Left hindlimb (tissue), 1 donor: ENCODE results near the gene FMO4.
"Not testable (repeated sequence)": the region's sequence is repeated elsewhere in the genome, so short reads cannot be mapped to it uniquely, and the experiment has no call there.

Source experiments
- DNase-seq: peaks from one replicate; pipeline ENCODE4 v3.0.0-alpha.2; 2018

The FMO4 gene

DNA sequence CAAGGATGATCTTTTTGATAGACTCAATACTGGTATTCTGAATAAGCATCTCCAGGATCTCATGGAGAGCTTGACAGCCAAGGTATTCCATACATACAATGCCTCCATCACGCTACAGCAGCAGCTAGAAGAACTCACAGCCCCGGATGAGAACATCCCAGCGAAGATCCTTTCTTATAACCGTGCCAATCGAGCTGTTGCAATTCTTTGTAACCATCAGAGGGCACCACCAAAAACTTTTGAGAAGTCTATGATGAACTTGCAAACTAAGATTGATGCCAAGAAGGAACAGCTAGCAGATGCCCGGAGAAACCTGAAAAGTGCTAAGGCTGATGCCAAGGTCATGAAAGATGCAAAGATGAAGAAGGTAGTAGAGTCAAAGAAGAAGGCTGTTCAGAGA, 25.4 kb downstream of the FMO4 start:
- DNase-seq, result not testable (repeated sequence)

GRCh38 chr1:171343727-171344472, 29.9 kb downstream of the FMO4 start:
- DNase-seq, result no peak

GRCh38 chr1:171344473-171344820, 30.5 kb downstream of the FMO4 start:
- DNase-seq, result no peak

DNA sequence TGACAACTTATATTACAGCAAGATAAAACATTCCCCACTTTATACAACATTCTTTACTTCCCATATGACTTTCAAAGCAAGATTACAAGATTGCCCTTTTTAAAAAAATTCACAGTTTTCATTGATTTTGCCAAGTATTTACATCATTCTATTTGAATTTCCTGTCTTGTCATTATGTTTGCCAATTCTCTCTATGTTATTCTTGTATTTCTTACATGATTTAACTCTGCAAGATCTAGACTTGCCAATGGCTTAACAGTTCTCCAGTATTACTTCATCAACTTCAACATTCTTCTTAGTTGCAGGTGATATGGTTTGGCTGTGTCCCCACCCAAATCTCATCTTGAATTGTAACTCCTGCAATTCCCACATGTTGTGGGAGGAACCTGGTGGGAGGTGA, 31.6 kb downstream of the FMO4 start:
- no peak for DNase-seq

DNA sequence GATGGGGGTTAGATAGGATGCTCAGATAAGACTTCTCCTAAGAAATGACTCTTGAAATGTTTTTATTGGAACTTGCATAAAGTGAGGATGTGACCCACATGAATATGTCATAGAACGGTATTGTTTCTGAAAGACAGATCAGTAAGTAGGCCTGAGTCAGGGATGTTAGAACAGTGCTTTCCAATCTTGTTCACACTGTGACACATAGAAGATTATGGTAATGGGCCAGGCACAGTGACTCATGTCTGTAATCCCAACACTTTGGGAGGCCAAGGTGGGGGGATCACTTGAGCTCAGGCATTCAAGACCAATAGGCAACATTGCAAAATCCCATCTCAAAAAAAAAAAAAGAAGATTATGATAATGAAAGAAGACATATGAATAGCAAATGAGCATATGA, 32.9 kb downstream of the FMO4 start:
- no peak for DNase-seq

DNA sequence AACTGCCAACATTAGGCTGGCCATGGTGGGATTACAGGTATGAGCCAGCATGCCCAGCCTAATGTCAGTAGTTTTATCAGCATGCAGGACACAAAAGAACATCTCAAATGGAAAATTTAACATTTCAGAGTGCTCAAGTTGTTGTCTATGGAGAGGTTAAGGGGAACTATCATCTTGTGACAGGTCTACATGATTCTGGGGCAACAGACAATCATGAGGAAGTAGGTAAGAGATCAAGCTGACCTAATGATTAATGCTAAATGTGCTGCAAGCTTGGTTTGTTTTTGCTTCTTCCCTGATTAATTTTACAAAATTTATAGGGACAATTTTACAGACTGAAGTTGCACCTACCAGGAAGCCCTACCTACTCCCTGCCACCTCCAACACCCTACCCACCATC, 36.6 kb downstream of the FMO4 start:
- no peak for DNase-seq

DNA sequence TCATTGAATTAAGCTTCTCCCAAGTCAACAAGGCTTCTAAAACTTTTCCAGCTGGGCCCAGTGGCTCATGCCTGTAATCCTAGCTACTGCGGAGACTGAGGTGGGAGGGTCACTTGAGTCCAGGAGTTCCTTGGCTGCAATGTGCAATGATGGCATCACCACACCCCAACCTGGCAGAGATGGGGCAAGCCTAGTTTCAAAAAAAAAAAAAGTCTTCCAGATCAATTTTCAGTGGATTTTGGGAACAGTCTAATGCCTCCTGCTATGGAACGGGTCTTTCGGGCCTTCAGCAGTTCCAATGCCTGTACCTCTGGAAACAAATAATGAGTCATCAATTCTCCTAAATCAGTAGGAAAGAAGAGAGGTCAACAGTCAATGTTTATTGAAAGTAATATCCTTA, 38.0 kb downstream of the FMO4 start:
- no peak for DNase-seq

DNA sequence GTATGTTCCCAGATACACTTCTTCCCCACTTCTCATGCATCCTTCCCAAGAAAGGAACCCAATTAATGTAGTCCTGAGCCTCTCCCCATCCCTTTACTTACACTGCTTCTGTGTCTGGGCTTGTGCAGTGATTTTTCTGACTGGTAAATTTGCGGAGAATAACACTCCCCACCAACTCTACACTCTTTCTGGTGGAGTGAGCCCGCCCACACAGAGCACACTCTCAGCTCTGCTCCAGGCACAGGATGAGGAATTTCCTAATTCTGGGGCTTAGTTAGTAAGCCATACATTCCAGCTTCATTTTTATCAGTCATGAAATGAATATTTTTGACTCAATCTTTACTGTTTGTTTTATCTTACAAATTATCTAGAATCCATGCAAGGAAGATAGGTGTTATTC, 38.6 kb downstream of the FMO4 start:
- DNase-seq, result no peak

DNA sequence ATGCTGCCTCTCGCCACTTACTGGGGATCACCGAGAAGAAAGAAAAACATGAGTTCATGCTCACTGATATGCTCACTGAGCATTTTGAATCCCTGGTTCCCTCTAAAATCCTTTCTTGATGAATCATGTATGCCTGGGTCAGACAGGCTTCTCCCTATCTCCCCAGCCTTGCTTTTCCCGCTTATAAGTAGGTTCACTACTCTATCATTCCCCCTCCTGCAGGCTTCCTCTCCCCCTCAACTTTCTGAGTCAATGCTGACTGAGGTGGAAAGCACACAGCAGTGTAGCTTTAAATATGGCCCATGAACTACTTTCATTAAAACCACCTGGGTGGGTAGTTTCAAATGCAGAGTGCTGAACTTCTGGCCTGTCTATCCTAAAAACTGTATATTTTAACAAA, 41.7 kb downstream of the FMO4 start:
- DNase-seq, result no peak

DNA sequence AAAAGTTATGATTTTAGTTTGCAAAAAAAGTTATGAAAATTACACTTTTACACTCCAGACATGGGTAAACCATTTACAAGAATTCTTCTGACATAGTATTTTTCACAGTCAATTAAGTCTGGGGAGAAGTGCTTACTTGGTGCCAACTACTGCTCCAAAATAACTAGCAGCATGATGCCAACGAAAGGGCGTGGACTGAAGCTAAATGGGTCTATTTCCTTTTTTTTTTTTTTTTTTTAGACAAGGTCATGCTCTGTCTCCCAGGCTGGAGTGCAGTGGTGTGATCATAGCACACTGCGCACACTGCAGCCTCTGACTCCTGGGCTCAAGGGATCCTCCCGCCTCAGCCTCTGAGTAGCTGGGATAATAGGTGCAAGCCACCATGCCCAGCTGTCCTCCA, 43.2 kb downstream of the FMO4 start:
- DNase-seq, result no peak

GRCh38 chr1:171359355-171359648, 45.3 kb downstream of the FMO4 start:
- not testable (repeated sequence) for DNase-seq

DNA sequence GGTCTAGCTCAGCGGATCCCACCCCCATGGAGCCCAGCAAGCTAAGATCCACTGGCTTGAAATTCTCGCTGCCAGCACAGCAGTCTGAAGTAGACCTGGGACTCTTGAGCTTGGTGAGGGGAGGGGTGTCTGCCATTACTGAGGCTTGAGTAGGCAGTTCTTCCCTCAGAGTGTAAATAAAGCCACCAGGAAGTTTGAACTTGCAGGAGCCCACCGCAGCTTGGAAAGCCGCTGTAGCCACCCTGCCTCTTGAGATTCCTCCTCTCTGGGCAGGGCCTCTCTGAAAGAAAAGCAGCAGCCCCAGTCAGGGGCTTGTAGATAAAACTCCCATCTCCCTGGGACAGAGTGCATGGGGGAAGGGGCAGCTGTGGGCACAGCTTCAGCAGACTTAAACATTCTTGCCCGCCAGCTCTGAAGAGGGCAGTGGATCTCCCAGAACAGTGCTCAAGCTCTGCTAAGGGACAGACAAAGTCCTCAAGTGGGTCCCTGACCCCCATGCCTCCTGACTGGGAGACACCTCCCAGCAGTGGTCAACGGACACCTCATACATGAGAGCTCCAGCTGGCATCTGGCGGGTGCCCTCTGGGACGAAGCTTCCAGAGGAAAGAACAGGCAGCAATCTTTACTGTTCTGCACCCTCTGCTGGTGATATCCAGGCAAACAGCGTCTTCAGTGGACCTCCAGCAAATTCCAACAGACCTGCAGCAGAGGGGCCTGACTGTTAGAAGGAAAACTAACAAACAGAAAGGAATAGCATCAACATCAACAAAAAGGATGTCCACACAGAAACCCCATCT, 45.9 kb downstream of the FMO4 start:
- DNase-seq, result not testable (repeated sequence)

DNA sequence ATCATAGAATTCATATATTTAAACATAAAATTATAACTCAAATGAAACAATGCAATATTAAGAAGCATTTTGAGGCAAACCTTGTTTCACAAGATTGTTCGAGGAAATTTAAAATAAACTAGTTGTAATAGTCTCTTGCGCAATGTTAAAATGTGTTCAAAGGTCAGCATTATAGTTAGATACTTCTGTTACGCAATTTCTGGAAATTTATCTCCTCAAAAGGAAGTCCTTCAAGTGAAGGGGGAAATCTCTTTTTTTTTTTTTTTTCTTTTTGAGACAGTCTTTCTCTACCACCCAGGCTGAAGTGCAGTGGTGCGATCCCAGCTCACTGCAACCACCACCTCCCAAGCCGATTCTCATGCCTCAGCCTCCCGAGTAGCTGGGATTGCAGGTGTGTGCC, 52.1 kb downstream of the FMO4 start:
- DNase-seq, result no peak

DNA sequence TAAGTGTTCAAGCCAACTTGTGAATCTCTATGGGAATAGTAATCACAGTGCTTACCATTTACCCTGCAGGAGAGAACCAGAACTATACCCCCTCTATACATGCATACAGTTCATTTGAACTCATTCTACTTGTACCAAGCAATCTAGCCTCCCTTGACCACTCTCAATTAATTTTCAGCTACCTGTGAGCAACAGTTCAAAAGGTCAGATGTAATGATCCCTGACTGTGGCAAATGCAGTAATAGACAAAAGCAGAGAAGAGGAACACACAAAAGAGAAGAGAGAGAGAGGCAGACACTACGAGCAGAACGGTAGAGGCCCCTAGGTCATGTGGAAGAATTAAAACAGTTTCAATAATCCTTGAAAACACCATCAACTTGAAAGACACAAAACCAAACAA, 52.8 kb downstream of the FMO4 start:
- no peak for DNase-seq

GRCh38 chr1:171367436-171367835, 53.5 kb downstream of the FMO4 start:
- DNase-seq, result no peak

DNA sequence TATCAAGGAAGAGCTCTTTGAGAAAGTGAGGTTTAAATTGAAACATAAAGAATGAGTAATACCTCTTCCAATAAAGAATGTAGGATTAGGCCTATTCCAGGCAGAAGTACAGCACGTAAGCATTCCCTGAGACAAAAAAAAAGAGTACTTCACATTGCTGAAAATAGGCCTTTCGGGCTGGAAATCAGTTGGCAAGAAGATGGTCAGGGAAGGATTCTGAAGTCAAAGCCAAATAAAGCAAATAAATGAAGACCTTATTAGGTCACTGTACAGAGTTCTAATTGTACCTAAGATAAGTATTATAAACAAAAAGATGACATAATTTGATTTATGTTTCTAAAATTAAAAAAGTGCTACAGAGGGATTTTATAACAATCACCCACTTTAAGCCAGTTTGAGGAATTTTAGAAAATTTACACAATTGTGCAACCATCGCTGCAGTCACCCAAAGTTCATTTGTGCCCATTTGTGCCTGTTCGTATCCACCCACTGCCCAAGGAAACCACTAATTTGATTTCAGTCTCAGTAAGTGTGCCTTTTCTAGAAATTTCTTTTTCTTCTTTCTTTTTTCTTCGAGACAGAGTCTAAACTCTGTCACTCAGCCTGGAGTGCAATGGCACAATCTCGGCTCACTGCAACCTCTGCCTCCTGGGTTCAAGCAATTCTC, 58.6 kb downstream of the FMO4 start:
- no peak for DNase-seq

- DNase-seq, result not testable (repeated sequence)
Observed at GRCh38 chr1:171373357-171374122, 59.6 kb downstream of the FMO4 start.

DNA sequence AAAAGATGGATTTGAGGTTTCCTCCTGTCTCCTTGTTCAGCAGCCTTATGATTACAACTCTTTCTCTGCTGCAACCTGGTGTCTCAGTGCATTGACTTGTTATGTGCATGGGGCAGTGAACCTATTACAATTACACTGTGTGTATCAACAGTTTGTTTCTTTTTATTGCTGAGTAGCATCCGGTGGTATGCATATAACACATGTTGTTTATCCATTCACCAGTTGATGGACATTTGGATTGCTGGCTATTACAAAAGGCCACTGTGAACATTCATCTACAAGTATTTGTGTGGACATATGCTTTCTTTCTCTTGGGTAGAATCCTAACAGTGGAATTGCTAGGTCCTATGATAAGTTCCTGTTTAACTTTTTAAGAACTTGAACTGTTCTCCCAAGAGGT, 65.9 kb downstream of the FMO4 start:
- DNase-seq, result no peak

GRCh38 chr1:171381866-171382210, 67.9 kb downstream of the FMO4 start:
- no peak for DNase-seq

DNA sequence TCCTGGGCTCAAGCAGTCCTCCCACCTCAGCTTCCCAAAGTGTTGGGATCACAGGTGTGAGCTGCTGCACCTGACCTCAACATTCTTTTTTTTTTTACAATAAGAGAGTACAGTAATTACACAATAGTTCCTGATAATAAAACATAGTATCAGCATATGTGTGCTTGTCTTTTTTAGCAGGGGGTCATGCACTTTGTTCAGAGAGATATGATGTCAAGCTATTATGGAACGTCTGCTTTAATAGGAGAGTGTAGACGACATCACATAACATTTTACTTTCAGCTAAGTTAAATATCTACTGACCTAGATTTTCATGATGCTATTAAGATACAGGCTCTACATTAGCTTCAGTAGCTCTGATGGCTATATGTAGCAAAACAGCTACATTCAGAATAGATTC, 70.5 kb downstream of the FMO4 start:
- no peak for DNase-seq

GRCh38 chr1:171389171-171389570, 75.2 kb downstream of the FMO4 start:
- DNase-seq, result no peak

GRCh38 chr1:171390740-171391139, 76.8 kb downstream of the FMO4 start:
- DNase-seq, result not testable (repeated sequence)
